Gastroesophageal sphincter (tissue), 4 donors: Measurements from ENCODE around the gene G6PC3. TPM values are rescaled to one million over a fixed set of nuclear protein-coding genes. Genes with fewer than 3 reads are reported as not detected.

Source experiments
- ATAC-seq: fragments of 150-250 bp; one replicate; pipeline ENCODE4 v1.9.1; 2016; ENCODE audit warnings: mild to moderate bottlenecking, moderate library complexity
- H3K27ac ChIP-seq, 4 donors: fragments of 200-600 bp; sonication (generic) in 3 of 4; 1 replicate in 3 of 4; 2 replicates in 1 of 4; pipeline ENCODE4 v1.5.1; 2016 to 2019
- H3K27me3 ChIP-seq: fragments of 200-600 bp; sonication (generic); one replicate; pipeline ENCODE4 v1.5.1; 2019
- H3K36me3 ChIP-seq, 2 donors: fragments of 200-600 bp; sonication (generic); one replicate each; pipeline ENCODE4 v1.5.1; 2019; ENCODE audit warnings: control low read depth in 1 of 2
- H3K4me1 ChIP-seq, 3 donors: fragments of 200-600 bp; sonication (generic); 1 replicate in 2 of 3; 2 replicates in 1 of 3; pipeline ENCODE4 v1.5.1; 2016 to 2019; ENCODE audit warnings: control low read depth in 2 of 3
- H3K4me3 ChIP-seq, 2 donors: fragments of 200-600 bp; sonication (generic); one replicate each; pipeline ENCODE4 v1.5.1; 2019; ENCODE audit warnings: mild to moderate bottlenecking in 1 of 2, moderate library complexity in 1 of 2
- H3K9me3 ChIP-seq, 3 donors: fragments of 200-600 bp; sonication (generic); one replicate each; pipeline ENCODE4 v1.5.1; 2017 to 2019; ENCODE audit warnings: control low read depth in 2 of 3
- CTCF ChIP-seq, 4 experiments: fragments of 200-600 bp in 2 of 4; fragments of 450-650 bp in 2 of 4; sonication (generic) in 1 of 4; IDR thresholded peaks; one replicate each; pipeline ENCODE4 v1.5.1; 2017 to 2019; ENCODE audit warnings: antibody characterized with exemption in 4 of 4, mild to moderate bottlenecking in 2 of 4, moderate library complexity in 2 of 4
- EP300 ChIP-seq: sonication (generic); formaldehyde crosslinking; IDR thresholded peaks from one replicate; pipeline ENCODE4 v1.6.1; 2017; ENCODE audit warnings: antibody characterized with exemption, mild to moderate bottlenecking
- POLR2A ChIP-seq, 2 donors: fragments of 450-650 bp; IDR thresholded peaks; one replicate each; pipeline ENCODE4 v1.6.1; 2017; ENCODE audit warnings: antibody characterized with exemption in 2 of 2, mild to moderate bottlenecking in 2 of 2, moderate library complexity in 1 of 2
- POLR2AphosphoS5 ChIP-seq: sonication (generic); formaldehyde crosslinking; IDR thresholded peaks from one replicate; pipeline ENCODE4 v1.6.1; 2017; ENCODE audit warnings: antibody characterized with exemption
- WGBS, 2 donors: methylation state at CpG; one replicate each; pipeline ENCODE4 v1.1.5; 2018; ENCODE audit warnings: low coverage in 1 of 2; 5-methylcytosine and 5-hydroxymethylcytosine counted together
- total RNA-seq, 4 donors: library from RNA; depleted of rRNA; stranded (reverse); fragments of >200 nt; gene quantifications; one replicate each; pipeline ENCODE4 v1.1.0, GENCODE V29; 2016

Gene G6PC3
- total RNA-seq, 4 donors from 2014 or later, result 22.1 to 27.5 (median 26.2) TPM

- TF ChIP-seq CTCF (IDR thresholded peaks at IDR 0.05) (peak in 2 of 4 experiments; percentile 5 to 28), POLR2AphosphoS5 (no peak), POLR2A (IDR thresholded peaks at IDR 0.05) (no peak)
- Histone ChIP-seq H3K4me3 (no peak overlapping the region), H3K27ac (no peak overlapping the region), H3K36me3 (peaks cover 0 to 100% of the 10 kb centered on the region in 2 donors), H3K9me3 (no peaks in the 10 kb centered on the region), H3K4me1 (peaks cover 0 to 18% (median 10%) of the 10 kb centered on the region in 3 donors), H3K27me3 (no peaks in the 10 kb centered on the region)
- no peak for ATAC-seq
- 60 to 66% methylated on average over 3 to 4 of the region's 12 CpGs for WGBS, 2 donors
Observed at GRCh38 chr17:44083250-44083849, 12.8 kb downstream of the G6PC3 start.

GRCh38 chr17:44084131-44084538 lies 13.6 kb downstream of the G6PC3 start:
- ATAC-seq, result no peak
- Histone ChIP-seq H3K27ac (peak overlapping the region in 1 of 4 donors; percentile 24), H3K9me3 (no peaks in the 10 kb centered on the region), H3K4me3 (no peak overlapping the region), H3K36me3 (peaks cover 0 to 100% of the 10 kb centered on the region in 2 donors), H3K27me3 (no peaks in the 10 kb centered on the region), H3K4me1 (peaks cover 0 to 18% (median 10%) of the 10 kb centered on the region in 3 donors)
- TF ChIP-seq CTCF (IDR thresholded peaks at IDR 0.05), result peak in 2 of 4 experiments; percentile 18 to 28
- TF ChIP-seq POLR2A (IDR thresholded peaks at IDR 0.05), result no peak
- TF ChIP-seq EP300, result no peak
- TF ChIP-seq POLR2AphosphoS5, result no peak
- WGBS, 2 donors, result 71 to 100% methylated on average over 1 to 4 of the region's 10 CpGs

GRCh38 chr17:44084921-44085320 lies 14.4 kb downstream of the G6PC3 start:
- WGBS, 2 donors, result 68 to 79% methylated on average over 5 to 7 of the region's 7 CpGs
- H3K36me3 ChIP-seq, result peaks cover 0 to 99% of the 10 kb centered on the region in 2 donors
- H3K4me3 ChIP-seq, result no peak overlapping the region
- no peak for ATAC-seq
- no peaks in the 10 kb centered on the region for H3K9me3 ChIP-seq
- peaks cover 0 to 18% (median 10%) of the 10 kb centered on the region in 3 donors for H3K4me1 ChIP-seq
- TF ChIP-seq POLR2A (IDR thresholded peaks at IDR 0.05) (no peak), CTCF (IDR thresholded peaks at IDR 0.05) (no peak), EP300 (no peak), POLR2AphosphoS5 (no peak)
- no peaks in the 10 kb centered on the region for H3K27me3 ChIP-seq
- H3K27ac ChIP-seq, result peak overlapping the region in 1 of 4 donors; percentile 5

- Histone ChIP-seq H3K4me1 (peaks cover 0 to 18% (median 10%) of the 10 kb centered on the region in 3 donors), H3K27ac (peak overlapping the region in 3 of 4 donors; percentile 64 to 82 (median 75)), H3K4me3 (no peak overlapping the region), H3K9me3 (no peaks in the 10 kb centered on the region), H3K27me3 (no peaks in the 10 kb centered on the region), H3K36me3 (peaks cover 0 to 99% of the 10 kb centered on the region in 2 donors)
- 56 to 63% methylated on average over 1 of the region's 5 CpGs for WGBS, 2 donors
- no peak for ATAC-seq
- no peak for TF ChIP-seq POLR2AphosphoS5
- TF ChIP-seq EP300, result no peak
Observed at GRCh38 chr17:44085908-44086307, 15.4 kb downstream of the G6PC3 start.

- ATAC-seq, result peak; percentile 75
- no peaks in the 10 kb centered on the region for H3K9me3 ChIP-seq
Observed at GRCh38 chr17:44086364-44087311, 16.1 kb downstream of the G6PC3 start.

More at GRCh38 chr17:44086364-44087311, 16.1 kb downstream of the G6PC3 start:
- Histone ChIP-seq H3K27ac (peak overlapping the region in 3 of 4 donors; percentile 64 to 82 (median 75)), H3K4me3 (no peak overlapping the region), H3K36me3 (peaks cover 0 to 99% of the 10 kb centered on the region in 2 donors), H3K27me3 (no peaks in the 10 kb centered on the region), H3K4me1 (peaks cover 0 to 18% (median 10%) of the 10 kb centered on the region in 3 donors)
- TF ChIP-seq POLR2A (IDR thresholded peaks at IDR 0.05) (no peak), POLR2AphosphoS5 (peak; percentile 36)
- WGBS, 2 donors, result 0 to 14% methylated on average over 1 to 9 of the region's 23 CpGs
